H1 (cell line): ENCODE results near the gene ATPAF1. TPM values are rescaled to one million over a fixed set of nuclear protein-coding genes. Genes with fewer than 3 reads are reported as not detected.

Experiments used
- CTCF ChIA-PET: fragments of 300-600 bp; sonication (Branson Sonifier 250); formaldehyde crosslinking; loops from one replicate; lab custom pipeline; 2021; ENCODE audit not compliant: partially characterized antibody; lab: Charles Lee
- POLR2A ChIA-PET: fragments of 300-600 bp; sonication (Branson Sonifier 250); formaldehyde crosslinking; loops from one replicate; lab custom pipeline; 2021; ENCODE audit warnings: inconsistent platforms; ENCODE audit not compliant: partially characterized antibody; lab: Charles Lee
- DNase-seq, 2 experiments: peaks; one replicate each; pipeline versions ENCODE4 v3.0.0 to v3.0.0-alpha.2; 2010 to 2022; ENCODE audit warnings: low spot score in 2 of 2, low read depth in 1 of 2, mixed read lengths in 1 of 2
- FAIRE-seq: peaks from 2 replicates; lab custom pipeline; 2011; peaks lifted over from hg19 to GRCh38; lab: Jason Lieb, UNC
- H2AFZ ChIP-seq: 2 replicates; pipeline ENCODE4 v1.8.1; 2012; ENCODE audit warnings: low read length, inconsistent platforms
- H2AK5ac ChIP-seq: 2 replicates; pipeline ENCODE4 v1.6.1; 2013; ENCODE audit warnings: low read depth, low read length
- H2BK120ac ChIP-seq: replicated peaks from 2 replicates; pipeline ENCODE3; 2013; ENCODE audit warnings: low read depth, low read length, inconsistent platforms
- H2BK12ac ChIP-seq: 2 replicates; pipeline ENCODE4 v1.6.1; 2013; ENCODE audit warnings: low read depth, low read length
- H2BK15ac ChIP-seq: 2 replicates; pipeline ENCODE4 v1.6.1; 2013; ENCODE audit warnings: low read length
- H2BK20ac ChIP-seq: 2 replicates; pipeline ENCODE4 v1.6.1; 2013; ENCODE audit warnings: low read length
- H2BK5ac ChIP-seq: 2 replicates; pipeline ENCODE4 v1.6.1; 2013; ENCODE audit warnings: low read depth, low read length
- H3K14ac ChIP-seq: 2 replicates; pipeline ENCODE4 v1.6.1; 2013; ENCODE audit warnings: inconsistent platforms; ENCODE audit not compliant: insufficient read length
- H3K18ac ChIP-seq: 2 replicates; pipeline ENCODE4 v1.6.1; 2013; ENCODE audit warnings: low read length; ENCODE audit errors: extremely low read depth
- H3K23ac ChIP-seq: 2 replicates; pipeline ENCODE4 v1.6.1; 2013; ENCODE audit warnings: inconsistent platforms; ENCODE audit not compliant: insufficient read length
- H3K23me2 ChIP-seq: 2 replicates; pipeline ENCODE4 v1.6.1; 2013; ENCODE audit warnings: low read depth, low read length
- H3K27ac ChIP-seq: 2 replicates; pipeline ENCODE4 v1.6.1; 2011; ENCODE audit warnings: low read depth, low read length, inconsistent platforms
- H3K27me3 ChIP-seq, 4 experiments: replicated peaks in 1 of 4; 1 replicate in 1 of 4; 2 replicates in 3 of 4; pipeline versions ENCODE4 v1.6.1 to v1.8.1; 2011 to 2013; ENCODE audit warnings: low read length in 3 of 4, mild to moderate bottlenecking in 3 of 4, inconsistent platforms in 2 of 4, mixed read lengths in 2 of 4, moderate library complexity in 1 of 4; ENCODE audit not compliant: control insufficient read depth in 3 of 4, insufficient read depth in 3 of 4; ENCODE audit errors: extremely low read depth in 1 of 4
- H3K36me3 ChIP-seq, 4 experiments: 2 replicates each; pipeline versions ENCODE4 v1.6.1 to v1.8.1; 2011 to 2013; ENCODE audit warnings: mild to moderate bottlenecking in 4 of 4, low read length in 3 of 4, moderate library complexity in 2 of 4, control low read depth in 1 of 4, inconsistent platforms in 1 of 4; ENCODE audit not compliant: insufficient read depth in 4 of 4, control insufficient read depth in 2 of 4
- H3K4ac ChIP-seq: replicated peaks from 2 replicates; pipeline ENCODE3; 2013; ENCODE audit warnings: low read length, low read depth, mixed read lengths, inconsistent platforms; ENCODE audit not compliant: insufficient read length
- H3K4me1 ChIP-seq, 4 experiments: replicated peaks in 1 of 4; 1 replicate in 1 of 4; 2 replicates in 3 of 4; pipeline versions ENCODE4 v1.6.1 to v1.8.1; 2011 to 2013; ENCODE audit warnings: low read length in 3 of 4, inconsistent platforms in 2 of 4, mixed read lengths in 1 of 4; ENCODE audit not compliant: insufficient read depth in 4 of 4, control insufficient read depth in 3 of 4
- H3K4me2 ChIP-seq, 2 experiments: 2 replicates each; pipeline versions ENCODE4 v1.6.1 to v1.8.1; 2011 to 2013; ENCODE audit warnings: low read depth in 2 of 2, low read length in 2 of 2, control low read depth in 1 of 2, inconsistent platforms in 1 of 2, mild to moderate bottlenecking in 1 of 2; ENCODE audit not compliant: insufficient read depth in 1 of 2
- H3K4me3 ChIP-seq, 4 experiments: fragments of 200-600, 300-600 bp in 1 of 4; sonication (generic), shearing (Covaris generic), sonication (Bioruptor Twin) in 1 of 4; 2 replicates each; pipeline versions ENCODE4 v1.5.1 to v1.8.1; 2011 to 2016; ENCODE audit warnings: low read length in 4 of 4, low read depth in 3 of 4, control low read depth in 2 of 4, inconsistent platforms in 2 of 4, mild to moderate bottlenecking in 2 of 4, mixed read lengths in 1 of 4, moderate library complexity in 1 of 4; ENCODE audit not compliant: insufficient read depth in 2 of 4; ENCODE audit errors: extremely low read depth in 1 of 4
- H3K56ac ChIP-seq: replicated peaks from 2 replicates; pipeline ENCODE3; 2013; ENCODE audit warnings: low read depth, mild to moderate bottlenecking, mixed read lengths, low read length, inconsistent platforms; ENCODE audit not compliant: insufficient read length
- H3K79me1 ChIP-seq: 2 replicates; pipeline ENCODE4 v1.6.1; 2013; ENCODE audit warnings: low read depth, low read length, control low read depth
- H3K79me2 ChIP-seq, 2 experiments: 2 replicates each; pipeline versions ENCODE4 v1.6.1 to v1.8.1; 2012 to 2013; ENCODE audit warnings: low read length in 2 of 2, mild to moderate bottlenecking in 2 of 2, inconsistent platforms in 1 of 2; ENCODE audit not compliant: insufficient read depth in 2 of 2, control insufficient read depth in 1 of 2
- H3K9ac ChIP-seq, 4 experiments: replicated peaks in 1 of 4; 1 replicate in 1 of 4; 2 replicates in 3 of 4; pipeline versions ENCODE4 v1.6.1 to v1.8.1; 2011 to 2013; ENCODE audit warnings: low read depth in 3 of 4, low read length in 3 of 4, control low read depth in 2 of 4, mild to moderate bottlenecking in 2 of 4, moderate library complexity in 2 of 4, inconsistent platforms in 1 of 4; ENCODE audit errors: extremely low read depth in 1 of 4
- H3K9me3 ChIP-seq, 2 experiments: 2 replicates each; pipeline versions ENCODE4 v1.6.1 to v1.8.1; 2012 to 2013; ENCODE audit warnings: mild to moderate bottlenecking in 2 of 2, moderate library complexity in 2 of 2, control low read depth in 1 of 2, inconsistent platforms in 1 of 2, low read depth in 1 of 2, low read length in 1 of 2, mixed read lengths in 1 of 2; ENCODE audit not compliant: insufficient read depth in 2 of 2
- H4K20me1 ChIP-seq, 2 experiments: replicated peaks in 1 of 2; 2 replicates each; pipeline versions ENCODE3 to v1.8.1; 2011 to 2013; ENCODE audit warnings: inconsistent platforms in 2 of 2, low read length in 2 of 2, mild to moderate bottlenecking in 1 of 2; ENCODE audit not compliant: insufficient read depth in 2 of 2, control insufficient read depth in 1 of 2
- H4K5ac ChIP-seq: 2 replicates; pipeline ENCODE4 v1.6.1; 2013; ENCODE audit warnings: low read length, low read depth, mixed read lengths, inconsistent platforms; ENCODE audit not compliant: insufficient read length
- H4K8ac ChIP-seq: 2 replicates; pipeline ENCODE4 v1.8.0; 2013; ENCODE audit warnings: mild to moderate bottlenecking, moderate library complexity, low read length, inconsistent platforms; ENCODE audit not compliant: insufficient read depth; ENCODE audit errors: extremely low read depth
- H4K91ac ChIP-seq: replicated peaks from 2 replicates; pipeline ENCODE3; 2013; ENCODE audit warnings: low read length, mixed read lengths, inconsistent platforms; ENCODE audit not compliant: insufficient read length
- CBX5 ChIP-seq: fragments of 300-800, 300-1000 bp; sonication (generic); IDR thresholded peaks from 2 replicates; pipeline ENCODE4 v1.7.1; 2016; ENCODE audit warnings: antibody characterized with exemption, low read length, low read depth
- JUN ChIP-seq: IDR thresholded peaks from 2 replicates; pipeline ENCODE4 v1.6.1; 2011; ENCODE audit warnings: low read depth, mild to moderate bottlenecking, improper control_type of control experiment, low read length
- WGBS, 2 experiments: shearing (Covaris generic) in 1 of 2; methylation state at CpG; one replicate each; pipeline versions ENCODE4 v1.1.6 to v1.1.7; 2013 to 2015; ENCODE audit warnings: low lambda C conversion rate in 2 of 2, mixed read lengths in 2 of 2, inconsistent platforms in 1 of 2, low coverage in 1 of 2, missing lambda C conversion rate in 1 of 2; ENCODE audit not compliant: insufficient replicate concordance in 2 of 2, insufficient coverage in 1 of 2, insufficient read length in 1 of 2; ENCODE audit errors: extremely low coverage in 1 of 2, missing lambda C conversion rate in 1 of 2; 5-methylcytosine and 5-hydroxymethylcytosine counted together
- polyA plus RNA-seq, 7 experiments: library from polyadenylated mRNA; depleted of rRNA in 3 of 7; stranded (reverse) in 5 of 7; unstranded in 2 of 7; fragments of >200 nt in 5 of 7; fragments of 200-250 nt in 2 of 7; gene quantifications; 1 replicate in 5 of 7; 2 replicates in 1 of 7; 4 replicates in 1 of 7; pipeline versions ENCODE4 v1.2.1 to v1.2.3, GENCODE V29; 2011 to 2013; ENCODE audit warnings: missing spikeins in 2 of 7, mixed read lengths in 2 of 7
- total RNA-seq: library from RNA; stranded (reverse); fragmentation: NEBNext Ultra II Directional; extraction: Animal tissue kit (Norgen Biotek cat#: 25700); gene quantifications from 2 replicates; pipeline ENCODE4 v1.2.1, GENCODE V29; 2021

ATPAF1 gene
- total and polyA plus RNA-seq, 2 of the 8 experiments (the other 6 are each of a cell fraction or from before 2014, with no cell fraction given) = 46.7 to 55.9 TPM

DNA sequence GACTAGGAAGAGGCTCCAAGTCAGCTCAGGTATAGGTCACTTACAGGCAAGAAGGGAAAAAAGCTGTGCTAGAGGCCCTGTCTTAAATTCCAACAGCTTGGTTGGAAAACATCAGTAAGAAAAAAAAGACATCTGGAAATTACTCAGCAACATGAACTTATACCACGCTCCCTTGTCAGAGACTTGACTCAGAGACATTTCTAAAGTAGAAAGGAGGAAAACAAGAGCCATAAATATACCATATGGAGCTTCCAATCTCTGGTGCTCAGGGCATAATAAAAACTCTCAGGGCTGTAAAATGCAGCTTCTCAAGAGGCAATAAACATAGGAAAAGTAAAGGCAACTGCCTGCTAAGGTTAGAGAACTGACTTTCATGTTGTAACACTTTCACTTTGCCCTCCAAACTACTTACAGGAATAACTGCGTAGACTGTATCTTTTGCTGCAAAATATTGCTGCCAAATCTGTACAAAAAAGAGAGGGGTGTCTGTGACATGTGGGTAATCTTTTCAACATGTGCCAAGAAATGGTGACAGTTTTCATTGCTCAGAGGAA is 14.7 kb downstream of the ATPAF1 start:
- no peak overlapping the region for H3K23ac ChIP-seq
- H2AK5ac ChIP-seq = no peak overlapping the region
- no peak overlapping the region for H2BK15ac ChIP-seq
- POLR2A ChIA-PET = interaction anchor here (0.9 to 1.6 kb wide), 4 partner anchors 10 to 14 kb away, joined by 3 to 4 read pairs (median 3); partner anchors contain the start of gene ATPAF1
- no peak overlapping the region for H3K27ac ChIP-seq
- H2BK20ac ChIP-seq = no peak overlapping the region
- no peak overlapping the region for H3K4me2 ChIP-seq
- WGBS, 2 experiments = 87% methylated on average over 2 of the region's 2 CpGs; no CpG with 5 or more reads in 1 of the 2 experiments
- CTCF ChIA-PET = interaction anchor here (0.7 to 1.7 kb wide), 4 partner anchors 8 to 30 kb away, joined by 3 to 6 read pairs (median 4); no protein-coding TSS in a partner anchor
- H2BK120ac ChIP-seq = no peak overlapping the region
- H4K91ac ChIP-seq = no peak overlapping the region
- no peak overlapping the region for H3K4ac ChIP-seq
- no peak overlapping the region for H4K8ac ChIP-seq
- no peak overlapping the region for H3K4me3 ChIP-seq
- no peaks in the 10 kb centered on the region for H3K9me3 ChIP-seq
- no peak overlapping the region for H3K56ac ChIP-seq
- H3K4me1 ChIP-seq = no peaks in the 10 kb centered on the region
- H2AFZ ChIP-seq = no peak overlapping the region
- no peaks in the 10 kb centered on the region for H3K79me1 ChIP-seq
- no peak overlapping the region for H2BK5ac ChIP-seq
- H4K20me1 ChIP-seq = no peaks in the 10 kb centered on the region
- no peaks in the 10 kb centered on the region for H3K79me2 ChIP-seq
- DNase-seq (no peak), FAIRE-seq (no peak)
- no peak overlapping the region for H3K18ac ChIP-seq
- H3K14ac ChIP-seq = no peak overlapping the region
- peaks cover 0 to 63% (median 19%) of the 10 kb centered on the region in 4 experiments; a peak in 6 of 8 replicates for H3K36me3 ChIP-seq
- H2BK12ac ChIP-seq = no peak overlapping the region
- no peaks in the 10 kb centered on the region for H3K23me2 ChIP-seq
- H3K9ac ChIP-seq = no peak overlapping the region
- no peak overlapping the region for H4K5ac ChIP-seq
- no peaks in the 10 kb centered on the region for H3K27me3 ChIP-seq
- no peak for TF ChIP-seq CBX5
- no peak for TF ChIP-seq JUN
